ENCODE data around the gene LRMDA. TPM values are rescaled to one million over a fixed set of nuclear protein-coding genes. Genes with fewer than 3 reads are reported as not detected.

Gene LRMDA
- total RNA-seq, 1 experiment from 2014 or later: 4.8 TPM

- no peaks in the 10 kb centered on the region for H3K9me2 ChIP-seq (ENCODE audit: insufficient read depth)
- ATAC-seq (no peak), DNase-seq (ENCODE audit: low read depth, low spot score) (no peak)
- no peak overlapping the region for H3K4me3 ChIP-seq (replicated peaks in 1 of 2; ENCODE audit: low read depth in 1 of 2, low read length in 2 of 2)
- H3K4me2 ChIP-seq (ENCODE audit: low read length): no peak overlapping the region
- no peak overlapping the region for H2AFZ ChIP-seq (ENCODE audit: low read depth, low read length, poor library complexity, severe bottlenecking)
- H3K9me3 ChIP-seq (ENCODE audit: control insufficient read depth in 1 of 2, insufficient read depth in 1 of 2, low read depth in 1 of 2, low read length in 2 of 2): no peaks in the 10 kb centered on the region
- no peak overlapping the region for H3K9ac ChIP-seq (ENCODE audit: low read length)
- no peaks in the 10 kb centered on the region for H3K36me3 ChIP-seq (ENCODE audit: control insufficient read depth in 1 of 2, insufficient read depth in 2 of 2, low read length in 2 of 2)
- no peaks in the 10 kb centered on the region for H3K4me1 ChIP-seq (ENCODE audit: control insufficient read depth in 1 of 2, insufficient read depth in 2 of 2, low read length in 2 of 2)
- ChIA-PET POLR2A (no interaction called here), RAD21 (ENCODE audit: low non-redundant PET in 1 of 2, low total read pairs in 2 of 2, uncharacterized antibody in 2 of 2, unreplicated experiment in 2 of 2) (no interaction called here), CTCF (no interaction called here)
- intact Hi-C loops (cut with micrococcal nuclease): loop anchor here (10.0 kb wide), 1 partner anchor 442 kb away; no protein-coding TSS in a partner anchor
- H4K20me1 ChIP-seq (ENCODE audit: insufficient read depth): no peaks in the 10 kb centered on the region
- H3K27me3 ChIP-seq (ENCODE audit: insufficient read depth, low read length): no peaks in the 10 kb centered on the region
- H3K27ac ChIP-seq (ENCODE audit: low read depth, low read length): no peak overlapping the region
- no peak for TF ChIP-seq SIN3A (IDR thresholded peaks at IDR 0.05; ENCODE audit: low read depth)
- TF ChIP-seq SP1 (IDR thresholded peaks at IDR 0.05; ENCODE audit: low read depth): no peak
- TF ChIP-seq FOSL1 (IDR thresholded peaks at IDR 0.05; ENCODE audit: low read depth): no peak
- no peak for TF ChIP-seq CEBPB (IDR thresholded peaks at IDR 0.05; ENCODE audit: low read depth)
- TF ChIP-seq SRF (IDR thresholded peaks at IDR 0.05; ENCODE audit: low read depth): no peak
- TF ChIP-seq, protein P1, sequence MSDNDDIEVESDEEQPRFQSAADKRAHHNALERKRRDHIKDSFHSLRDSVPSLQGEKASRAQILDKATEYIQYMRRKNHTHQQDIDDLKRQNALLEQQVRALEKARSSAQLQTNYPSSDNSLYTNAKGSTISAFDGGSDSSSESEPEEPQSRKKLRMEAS (IDR thresholded peaks at IDR 0.05): no peak
- TF ChIP-seq JUND (IDR thresholded peaks at IDR 0.05): no peak
- no peak for TF ChIP-seq CBX3 (IDR thresholded peaks at IDR 0.05; ENCODE audit: low read depth)
- TF ChIP-seq YY1 (IDR thresholded peaks at IDR 0.05; ENCODE audit: extremely low read depth, insufficient replicate concordance, low read depth, low read length): no peak
- TF ChIP-seq, protein P2, sequence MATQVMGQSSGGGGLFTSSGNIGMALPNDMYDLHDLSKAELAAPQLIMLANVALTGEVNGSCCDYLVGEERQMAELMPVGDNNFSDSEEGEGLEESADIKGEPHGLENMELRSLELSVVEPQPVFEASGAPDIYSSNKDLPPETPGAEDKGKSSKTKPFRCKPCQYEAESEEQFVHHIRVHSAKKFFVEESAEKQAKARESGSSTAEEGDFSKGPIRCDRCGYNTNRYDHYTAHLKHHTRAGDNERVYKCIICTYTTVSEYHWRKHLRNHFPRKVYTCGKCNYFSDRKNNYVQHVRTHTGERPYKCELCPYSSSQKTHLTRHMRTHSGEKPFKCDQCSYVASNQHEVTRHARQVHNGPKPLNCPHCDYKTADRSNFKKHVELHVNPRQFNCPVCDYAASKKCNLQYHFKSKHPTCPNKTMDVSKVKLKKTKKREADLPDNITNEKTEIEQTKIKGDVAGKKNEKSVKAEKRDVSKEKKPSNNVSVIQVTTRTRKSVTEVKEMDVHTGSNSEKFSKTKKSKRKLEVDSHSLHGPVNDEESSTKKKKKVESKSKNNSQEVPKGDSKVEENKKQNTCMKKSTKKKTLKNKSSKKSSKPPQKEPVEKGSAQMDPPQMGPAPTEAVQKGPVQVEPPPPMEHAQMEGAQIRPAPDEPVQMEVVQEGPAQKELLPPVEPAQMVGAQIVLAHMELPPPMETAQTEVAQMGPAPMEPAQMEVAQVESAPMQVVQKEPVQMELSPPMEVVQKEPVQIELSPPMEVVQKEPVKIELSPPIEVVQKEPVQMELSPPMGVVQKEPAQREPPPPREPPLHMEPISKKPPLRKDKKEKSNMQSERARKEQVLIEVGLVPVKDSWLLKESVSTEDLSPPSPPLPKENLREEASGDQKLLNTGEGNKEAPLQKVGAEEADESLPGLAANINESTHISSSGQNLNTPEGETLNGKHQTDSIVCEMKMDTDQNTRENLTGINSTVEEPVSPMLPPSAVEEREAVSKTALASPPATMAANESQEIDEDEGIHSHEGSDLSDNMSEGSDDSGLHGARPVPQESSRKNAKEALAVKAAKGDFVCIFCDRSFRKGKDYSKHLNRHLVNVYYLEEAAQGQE (IDR thresholded peaks at IDR 0.05; ENCODE audit: low read depth): no peak
- TF ChIP-seq RAD21 (IDR thresholded peaks at IDR 0.05; ENCODE audit: low read depth): no peak
- no peak for TF ChIP-seq ZNF274 (IDR thresholded peaks at IDR 0.05; ENCODE audit: low read depth, low read length)
- no peak for TF ChIP-seq TCF7L2 (IDR thresholded peaks at IDR 0.05; ENCODE audit: borderline replicate concordance, extremely low read depth, insufficient read depth, insufficient read length)
- no peak for TF ChIP-seq ZBTB33 (IDR thresholded peaks at IDR 0.05; ENCODE audit: extremely low read depth, insufficient replicate concordance, low read length)
- no peak for TF ChIP-seq ZFX (IDR thresholded peaks at IDR 0.05)
- no peak for TF ChIP-seq ELF1 (IDR thresholded peaks at IDR 0.05; ENCODE audit: borderline replicate concordance, low read depth)
- TF ChIP-seq EZH2 (IDR thresholded peaks at IDR 0.05): no peak
- TF ChIP-seq EZH2phosphoT487 (IDR thresholded peaks at IDR 0.05; ENCODE audit: borderline replicate concordance): no peak
- BruUV-seq (replicated peaks): no TSS peak
- H3K79me2 ChIP-seq (ENCODE audit: insufficient read depth, low read length): no peaks in the 10 kb centered on the region
Measured at GRCh38 chr10:76542307-76542930, 1111.0 kb downstream of the LRMDA start.

Measured in HCT116 (cell line).